ENCODE results near the gene USH1C. TPM values are rescaled to one million over a fixed set of nuclear protein-coding genes. Genes with fewer than 3 reads are reported as not detected.

USH1C gene
- total RNA-seq, 1 experiment from 2014 or later: not detected

DNA sequence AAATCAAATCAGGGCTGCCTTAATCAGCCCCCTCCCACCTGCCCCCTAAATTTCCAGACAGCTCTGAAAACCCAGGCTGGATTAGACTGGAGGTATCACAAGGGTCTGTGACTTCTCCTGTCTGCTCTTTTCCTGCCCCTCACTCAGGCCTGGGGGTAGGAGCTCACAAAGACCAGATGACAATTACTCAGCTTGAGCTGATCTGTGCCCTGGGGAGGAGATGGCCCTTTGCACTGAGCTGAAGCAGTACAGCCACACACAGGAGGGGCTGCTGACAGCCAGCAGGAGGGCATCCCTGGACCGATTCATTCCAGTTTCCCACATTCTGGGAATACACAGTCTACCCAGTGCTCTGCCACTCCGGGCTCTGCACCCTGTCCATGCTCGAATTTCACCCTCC, 71.7 kb downstream of the USH1C start:
- no peak for DNase-seq (ENCODE audit: low read depth)

DNA sequence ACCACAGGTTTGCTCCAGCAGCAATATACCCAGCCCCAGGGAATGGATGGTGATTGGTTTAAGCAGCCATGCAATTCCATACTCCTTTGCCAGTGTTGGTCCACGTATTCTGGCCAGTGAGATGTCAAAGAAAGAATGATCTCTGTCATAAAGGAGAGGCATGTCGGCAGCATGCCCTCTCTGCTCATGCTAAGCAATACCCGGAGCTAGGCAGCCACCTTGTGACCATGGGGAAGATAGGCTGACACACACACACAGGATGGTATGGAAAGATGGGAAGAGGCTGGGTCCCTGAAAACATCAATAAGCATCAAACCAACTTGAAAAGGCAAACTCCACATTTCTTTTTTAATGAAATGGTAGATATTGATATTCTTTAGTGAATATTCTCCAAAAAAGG, 72.7 kb downstream of the USH1C start:
- no peak for DNase-seq (ENCODE audit: low read depth)

DNA sequence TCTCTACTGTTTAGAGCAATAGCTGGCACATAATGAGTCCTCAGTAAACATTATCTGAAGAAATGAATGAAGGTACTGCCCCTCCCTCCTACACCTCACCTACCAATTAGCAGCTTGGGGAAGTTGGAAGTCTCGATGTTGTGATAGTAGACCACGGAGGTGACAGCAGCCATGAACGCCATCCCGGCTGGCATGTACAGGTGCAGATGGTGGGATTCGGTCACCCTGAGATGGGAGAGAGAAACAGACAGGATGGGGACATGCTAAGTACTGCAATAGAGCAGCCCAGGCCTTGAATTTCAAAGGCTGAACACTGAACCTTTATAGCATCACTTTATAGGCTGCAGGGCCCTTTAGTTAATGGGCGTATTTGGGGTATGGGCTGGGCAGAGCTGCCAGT, 74.2 kb downstream of the USH1C start:
- no peak for DNase-seq (ENCODE audit: low read depth)

DNA sequence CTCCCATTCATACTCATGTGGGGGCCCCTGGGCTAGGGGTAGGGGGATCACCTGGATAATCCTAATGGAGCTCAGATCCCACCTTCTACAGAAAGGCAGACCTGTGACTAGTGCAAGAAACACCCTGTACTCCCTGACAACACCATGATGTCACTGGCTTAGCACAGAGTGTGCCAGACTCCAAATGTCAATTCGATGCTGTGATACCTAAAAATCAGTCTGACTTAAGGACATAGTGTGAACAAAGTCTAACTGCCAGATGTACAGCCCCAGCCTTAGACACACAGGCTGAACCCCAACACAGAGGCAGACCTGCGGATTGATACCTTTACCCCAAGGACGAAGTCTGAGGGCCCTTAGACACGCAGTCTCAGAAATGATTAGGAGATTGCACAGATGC, 76.1 kb downstream of the USH1C start:
- DNase-seq (ENCODE audit: low read depth): no peak

DNA sequence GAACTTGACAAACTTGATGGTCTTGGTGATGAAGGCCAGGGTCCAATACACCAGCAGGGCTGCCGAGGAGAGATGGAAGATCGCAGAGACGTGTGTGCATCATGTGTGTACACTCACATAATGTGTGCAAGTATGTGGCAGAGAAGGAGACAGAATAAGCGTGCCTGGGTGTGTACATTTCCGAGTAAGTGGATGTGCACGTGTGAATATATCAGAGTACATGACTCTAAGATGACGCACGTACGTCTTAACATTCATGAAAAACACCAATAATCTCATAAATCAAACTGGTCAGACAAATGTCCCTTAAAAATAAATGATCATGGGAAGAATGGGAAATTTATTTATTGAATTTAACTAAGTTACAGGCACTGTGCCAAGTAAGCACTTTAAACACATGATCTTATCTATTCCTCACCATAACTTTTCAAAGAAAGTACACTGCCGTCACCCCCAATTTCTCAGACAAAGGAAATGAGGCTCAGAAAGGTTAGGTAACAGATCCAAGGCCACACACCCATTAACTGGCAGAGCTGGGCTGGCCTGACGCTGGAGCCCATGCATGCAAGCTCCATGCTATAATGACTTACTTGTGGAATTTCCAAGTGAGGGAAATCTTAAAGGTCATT, 80.6 kb downstream of the USH1C start:
- DNase-seq (ENCODE audit: low read depth): no peak

DNA sequence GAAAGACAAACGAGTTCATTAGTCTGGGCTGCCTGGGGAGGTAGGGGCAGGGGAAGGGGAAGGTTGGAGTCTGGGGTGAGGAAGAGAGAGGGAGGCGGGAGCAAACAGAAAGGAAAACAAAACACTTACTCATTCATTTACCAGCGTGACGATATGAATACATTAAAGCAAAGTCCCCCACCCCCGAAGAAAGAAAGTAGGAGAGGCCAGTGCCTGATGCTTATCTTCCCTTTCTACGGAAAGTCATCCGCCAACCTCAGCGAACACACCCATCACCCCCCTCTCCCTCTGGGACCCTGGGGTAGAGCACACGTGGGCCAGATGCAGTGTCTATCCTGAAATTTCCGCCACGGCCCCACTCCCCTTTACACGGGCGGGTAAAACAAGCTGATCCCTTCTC, 81.3 kb downstream of the USH1C start:
- DNase-seq (ENCODE audit: low read depth): no peak

DNA sequence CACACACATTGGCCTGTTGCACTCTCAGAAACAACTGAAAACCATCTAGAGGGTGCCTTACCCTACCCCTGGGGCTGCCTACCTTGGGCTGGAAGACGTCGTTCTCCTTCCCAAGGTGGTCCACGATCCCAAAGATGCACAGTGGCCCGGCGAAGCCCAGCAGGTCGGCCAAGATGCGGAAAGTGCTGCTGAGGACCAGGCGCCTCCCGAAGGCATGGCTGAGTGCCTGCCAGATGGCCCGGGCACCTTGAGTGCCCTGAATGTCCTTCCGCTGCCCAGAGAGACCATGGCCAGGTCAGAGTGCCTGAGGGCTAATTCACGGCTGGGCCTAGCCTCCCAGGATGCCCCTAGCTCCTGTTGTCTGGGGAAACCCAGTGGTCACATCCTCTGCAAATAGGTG, 83.8 kb downstream of the USH1C start:
- DNase-seq (ENCODE audit: low read depth): no peak

DNA sequence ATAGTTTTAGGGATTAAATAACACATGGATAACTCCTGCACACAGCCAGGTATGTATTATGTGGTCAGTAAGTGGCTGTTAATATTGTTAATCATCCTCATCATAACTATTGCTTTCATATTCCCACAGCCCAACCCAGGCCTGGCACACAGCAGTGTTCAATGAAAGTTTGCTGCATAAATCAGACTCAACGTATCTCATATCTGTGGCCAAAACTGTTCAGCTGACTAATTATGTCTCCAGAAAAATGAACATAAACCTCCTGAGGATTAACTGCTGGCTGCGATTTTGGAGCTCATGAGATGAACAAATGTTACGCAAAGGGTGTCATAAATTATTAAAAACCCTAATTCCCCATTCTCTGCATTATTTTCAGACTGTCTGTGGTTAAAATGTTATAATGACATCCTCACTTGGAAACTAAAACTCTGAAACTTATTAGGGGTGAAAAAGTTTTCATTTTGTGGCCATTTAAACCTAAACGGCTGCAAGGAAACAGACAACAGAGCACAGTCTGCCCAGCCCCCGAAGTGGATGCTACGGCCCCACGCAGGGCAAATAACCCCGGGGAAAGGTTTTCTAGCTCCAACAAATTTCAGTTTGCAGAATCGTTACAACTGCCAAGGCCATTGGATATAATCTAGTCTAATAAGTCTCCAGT, 84.8 kb downstream of the USH1C start:
- DNase-seq (ENCODE audit: low read depth): no peak

DNA sequence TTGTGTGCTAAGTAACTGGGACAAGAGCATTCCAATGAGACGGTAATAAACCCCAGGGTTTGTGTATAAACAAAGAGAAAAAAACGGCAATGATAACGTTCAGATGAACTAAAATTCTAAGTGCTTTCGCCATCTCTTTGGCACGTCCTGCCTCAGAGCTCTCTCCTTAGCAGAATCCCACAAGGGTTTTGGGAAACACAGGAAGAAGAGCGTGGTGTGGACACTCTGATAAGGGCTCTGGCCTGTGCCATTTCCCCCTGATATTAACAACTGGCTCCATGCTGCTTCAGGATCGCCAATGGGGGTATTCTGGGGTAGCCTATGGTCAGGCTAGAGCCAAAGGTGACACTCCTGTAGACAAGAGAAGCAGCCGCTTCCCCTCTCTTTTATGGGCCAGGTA, 85.9 kb downstream of the USH1C start:
- no peak for DNase-seq (ENCODE audit: low read depth)

DNA sequence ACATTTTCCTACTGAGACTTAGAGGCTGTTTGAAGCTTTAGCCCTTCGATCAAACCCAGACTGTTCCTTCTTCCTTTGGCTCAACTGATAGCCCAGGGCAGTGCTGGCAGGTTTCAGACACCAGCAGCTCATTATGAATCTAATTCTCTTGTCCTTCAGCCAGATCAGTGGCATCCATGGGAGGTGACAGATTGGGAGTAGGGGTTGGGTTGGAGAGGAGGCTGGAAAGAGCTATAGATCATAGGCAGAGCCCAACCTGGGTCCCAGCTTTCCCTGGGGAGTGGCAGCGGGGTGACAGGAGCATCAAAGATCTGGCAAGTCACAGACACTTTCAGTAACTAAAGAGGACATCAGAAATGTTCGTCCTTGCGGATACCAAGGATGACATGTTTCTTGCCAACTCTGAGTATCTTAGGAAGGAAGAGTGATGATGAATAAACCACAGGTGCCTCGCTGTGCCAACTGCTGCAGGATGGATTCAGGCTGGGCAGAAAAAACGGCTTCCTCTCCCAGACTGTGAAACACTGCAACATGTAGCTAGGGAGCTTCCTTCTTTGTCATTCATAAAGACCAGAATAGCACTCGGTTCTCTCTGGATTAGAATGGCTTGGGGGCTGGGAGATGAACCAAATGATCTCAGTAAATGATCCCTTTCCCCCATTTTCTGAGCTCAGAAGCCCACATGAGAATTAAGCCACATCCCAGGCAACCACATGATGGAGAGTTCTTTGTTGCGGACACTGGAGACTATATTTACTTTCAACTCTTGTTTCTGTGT, 86.6 kb downstream of the USH1C start:
- DNase-seq (ENCODE audit: low read depth): no peak

DNA sequence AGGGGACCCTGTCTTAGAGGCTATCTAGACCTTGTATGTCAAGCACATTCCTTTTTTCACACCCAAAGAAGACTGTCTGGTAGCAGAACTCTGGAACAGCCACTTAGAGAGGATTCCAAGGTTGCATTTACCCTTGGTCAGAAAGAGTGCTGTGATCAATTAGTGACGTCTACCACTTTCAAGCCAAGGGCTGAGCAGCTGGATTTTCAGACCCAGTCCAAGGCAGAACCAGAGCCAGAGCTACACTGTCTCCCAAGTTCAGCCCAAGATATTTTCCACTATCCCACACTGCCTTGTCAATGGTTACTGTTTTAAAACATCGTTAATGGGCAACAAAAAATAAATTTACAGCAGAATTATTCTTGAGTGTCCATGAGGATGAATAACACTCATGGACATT, 91.5 kb downstream of the USH1C start:
- DNase-seq (ENCODE audit: low read depth): no peak

DNA sequence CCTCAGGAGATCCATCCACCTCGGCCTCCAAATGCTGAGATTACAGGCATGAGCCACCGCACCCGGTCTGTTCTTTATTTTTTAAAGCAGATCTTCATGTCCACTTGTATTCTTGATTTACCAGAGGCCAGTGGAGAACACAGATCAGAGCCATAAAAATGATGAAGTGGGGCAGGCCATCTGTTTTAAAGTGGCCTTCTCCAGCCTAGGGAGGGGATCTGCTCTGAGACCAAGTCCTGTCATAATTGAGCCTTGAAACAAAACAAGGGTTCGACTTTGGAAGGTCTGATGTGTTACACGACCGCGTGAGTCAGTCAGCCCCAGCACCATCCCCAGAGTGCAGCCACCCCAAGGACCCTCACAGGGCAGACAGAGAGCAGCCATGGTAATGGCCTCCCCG, 95.1 kb downstream of the USH1C start:
- no peak for DNase-seq (ENCODE audit: low read depth)

DNA sequence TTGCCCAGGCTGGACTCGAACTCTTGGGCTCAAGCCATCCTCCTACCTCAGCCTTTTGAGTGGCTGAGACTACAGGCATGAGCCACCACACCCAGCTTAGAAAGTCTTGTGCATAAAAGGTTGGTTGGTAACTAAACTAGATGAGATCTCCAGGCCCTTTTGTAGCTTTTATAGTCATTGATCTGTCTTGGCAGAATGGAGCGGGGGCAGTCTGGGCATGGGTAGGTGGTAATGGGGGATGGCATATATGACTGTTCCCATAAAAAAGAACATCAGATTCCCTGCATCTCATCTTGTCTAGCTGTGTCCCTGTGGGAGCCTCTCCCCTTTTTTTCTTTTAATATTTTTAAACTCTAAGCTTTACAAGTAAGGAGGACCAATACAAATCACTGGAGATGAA, 97.7 kb downstream of the USH1C start:
- no peak for DNase-seq (ENCODE audit: low read depth)

DNA sequence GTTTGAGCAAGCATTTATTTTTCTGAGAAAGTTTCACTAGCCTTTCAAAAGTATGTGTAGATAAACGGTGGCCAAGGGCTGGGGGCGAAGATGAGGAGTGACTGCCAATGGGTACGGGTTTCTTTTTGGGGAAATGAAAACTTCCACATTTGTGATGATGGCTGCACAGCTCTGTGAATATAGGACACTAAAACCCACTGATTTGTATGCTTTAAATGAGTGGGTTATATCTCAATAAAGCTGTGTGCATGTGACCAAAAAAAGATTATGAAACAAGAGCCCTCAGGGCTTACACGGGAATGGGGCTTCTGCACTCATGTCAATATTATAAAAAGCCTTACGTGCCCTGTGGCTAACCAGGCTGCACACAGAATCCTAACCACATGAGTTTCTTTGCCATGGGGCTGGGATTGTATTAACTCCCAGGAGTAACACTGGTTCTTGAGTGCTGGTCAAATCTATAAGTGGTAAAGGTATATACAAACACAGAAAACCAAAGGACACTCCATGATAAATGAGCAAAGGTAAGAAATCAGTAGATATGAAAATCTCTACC, 98.9 kb downstream of the USH1C start:
- DNase-seq (ENCODE audit: low read depth): peak; percentile 6

DNA sequence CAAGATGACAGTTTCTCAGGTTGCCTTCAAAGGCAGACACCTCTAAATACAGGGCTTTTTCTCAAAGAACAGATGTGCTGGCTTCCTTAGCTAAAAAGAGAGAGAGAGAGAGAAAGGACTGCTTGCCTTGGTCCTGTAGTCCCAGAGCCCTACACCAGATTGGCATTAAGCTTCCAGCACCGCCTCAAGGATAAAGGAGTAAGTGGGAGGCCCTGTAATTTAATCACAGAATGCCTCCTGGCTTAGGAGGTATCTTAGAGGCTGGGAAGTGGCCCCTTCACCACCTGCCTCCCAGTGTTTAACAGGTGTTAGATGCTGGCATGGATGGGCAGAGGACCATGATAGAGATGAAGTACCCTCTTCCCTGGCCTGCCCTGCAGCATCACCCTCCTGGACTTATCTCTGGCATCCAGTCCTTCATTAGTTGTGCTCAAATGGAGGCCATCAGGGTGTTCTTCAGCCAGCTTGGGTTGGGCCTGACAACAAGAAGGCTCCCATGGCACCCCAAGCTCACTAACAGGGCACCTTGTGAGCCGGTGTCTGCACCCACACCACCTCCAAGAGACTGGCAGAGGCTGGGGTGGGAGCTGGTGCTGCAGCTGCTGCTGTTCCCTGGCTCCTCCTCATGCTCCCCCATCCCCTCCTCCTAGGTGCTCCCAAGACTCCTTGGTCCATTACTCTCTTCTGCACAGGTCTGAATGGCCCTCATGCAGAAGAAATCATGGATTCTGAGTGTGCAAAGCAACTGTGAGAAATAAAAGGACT, 100.1 kb downstream of the USH1C start:
- DNase-seq (ENCODE audit: low read depth): no peak

Other genes starting within 250 kb of the USH1C start
- 1.1 TPM in 2 replicates for gene NCR3LG1, start 192.6 kb downstream of the USH1C start, total RNA-seq (2014; rRNA removed; shearing (Covaris generic))
- not detected in 2 replicates for gene KCNJ11, start 155.8 kb downstream of the USH1C start, total RNA-seq (2014; rRNA removed; shearing (Covaris generic))
- not detected in 2 replicates for gene ABCC8, start 67.6 kb downstream of the USH1C start, total RNA-seq (2014; rRNA removed; shearing (Covaris generic))
- not detected in 2 replicates for gene OTOG, start 2.8 kb upstream of the USH1C start, total RNA-seq (2014; rRNA removed; shearing (Covaris generic))
- gene MYOD1, start 175.2 kb upstream of the USH1C start, total RNA-seq (2014; rRNA removed; shearing (Covaris generic)): 0.72 TPM in 1 of 2 replicates, not detected in the other
- not detected in 2 replicates for gene KCNC1, start 190.4 kb upstream of the USH1C start, total RNA-seq (2014; rRNA removed; shearing (Covaris generic))

Data from RPMI7951 (cell line).